Superior temporal gyrus (tissue), 1 donor: ENCODE results near the gene ABCC9.
"Not testable (repeated sequence)": the region's sequence is repeated elsewhere in the genome, so short reads cannot be mapped to it uniquely, and the experiment has no call there.

ENCODE experiments used
- DNase-seq: peaks from one replicate; pipeline ENCODE4 v3.0.0-alpha.2; 2016; ENCODE audit errors: extremely low spot score

The ABCC9 gene

DNA sequence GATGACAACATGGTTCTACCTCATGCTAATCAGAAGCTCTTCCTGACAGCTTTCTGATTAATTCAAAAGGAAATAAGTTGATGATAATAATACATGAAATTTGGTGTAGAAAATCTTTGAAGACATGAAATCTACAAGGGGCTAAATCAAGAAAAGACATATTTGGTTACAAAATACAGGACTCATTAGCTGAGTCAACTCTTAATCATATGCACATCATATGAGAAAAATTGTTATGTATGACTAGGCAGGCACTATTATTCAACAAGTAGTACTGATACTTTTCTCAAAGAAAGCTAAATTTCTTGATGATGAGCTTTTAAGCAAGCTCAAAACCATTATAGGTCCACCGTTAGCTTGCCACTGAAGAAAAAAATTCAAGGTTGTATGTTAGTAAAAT is 7.1 kb downstream of the ABCC9 start:
- no peak for DNase-seq

DNA sequence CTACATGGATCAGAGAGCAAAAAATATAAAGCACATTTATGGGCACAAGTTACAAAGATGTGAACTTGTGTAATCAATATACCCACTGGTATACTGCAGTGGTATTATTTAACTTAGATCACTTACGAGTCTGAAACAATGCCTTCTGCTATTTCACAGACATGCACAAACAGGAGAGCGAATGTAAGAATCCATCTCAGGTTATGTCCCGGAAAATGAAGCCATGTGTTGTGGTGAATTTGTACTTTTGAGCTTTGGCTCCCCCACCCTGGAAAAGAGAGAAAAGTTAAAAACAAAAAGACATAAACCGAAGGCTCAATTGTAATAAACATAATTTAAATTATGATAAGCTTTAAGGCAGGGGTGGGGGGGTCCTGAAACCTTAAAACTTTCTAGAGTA is 7.6 kb downstream of the ABCC9 start:
- DNase-seq, result no peak

DNA sequence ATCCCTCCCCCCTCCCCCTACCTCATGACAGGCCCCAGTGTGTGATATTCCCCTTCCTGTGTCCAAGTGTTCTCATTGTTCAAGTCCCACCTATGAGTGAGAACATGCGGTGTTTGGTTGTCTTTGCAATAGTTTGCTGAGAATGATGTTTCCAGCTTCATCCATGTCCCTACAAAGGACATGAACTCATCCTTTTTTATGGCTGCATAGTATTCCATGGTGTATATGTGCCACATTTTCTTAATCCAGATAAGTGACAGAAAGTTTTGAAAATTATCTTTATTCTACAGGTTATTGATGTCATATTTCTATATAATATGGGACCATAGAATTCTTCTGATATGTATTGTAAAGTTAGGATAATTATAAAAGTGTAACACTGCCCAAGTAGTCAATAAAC is 11.3 kb downstream of the ABCC9 start:
- DNase-seq, result not testable (repeated sequence)

DNA sequence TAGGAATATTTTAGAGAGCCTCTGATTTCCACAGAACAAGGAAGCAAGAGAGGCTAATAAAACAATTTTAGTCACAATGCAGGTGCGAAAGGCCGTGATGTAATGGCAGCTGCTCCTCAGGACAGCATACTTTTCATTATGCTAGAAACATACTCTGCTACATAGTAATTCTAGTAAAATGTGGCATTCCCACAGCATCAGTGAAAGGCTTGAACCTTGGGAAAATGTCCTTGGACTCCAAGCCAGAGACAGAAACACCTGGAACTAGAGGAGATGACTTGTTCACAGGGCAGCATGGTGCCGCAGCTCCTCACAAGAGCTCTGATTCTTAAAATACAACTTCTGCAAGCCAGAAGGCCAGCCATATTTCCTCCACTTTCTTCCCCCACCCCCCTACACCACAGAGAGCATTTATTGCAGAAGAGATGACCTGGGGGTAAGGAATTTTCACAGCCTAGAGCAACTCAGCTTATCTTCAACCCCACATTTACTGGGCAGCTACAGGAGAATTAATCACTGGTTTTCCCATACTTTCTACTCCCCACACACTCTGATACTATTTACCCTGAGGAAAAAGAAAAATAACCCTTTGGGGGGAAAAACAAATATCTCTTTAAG is 15.8 kb downstream of the ABCC9 start:
- DNase-seq, result no peak

DNA sequence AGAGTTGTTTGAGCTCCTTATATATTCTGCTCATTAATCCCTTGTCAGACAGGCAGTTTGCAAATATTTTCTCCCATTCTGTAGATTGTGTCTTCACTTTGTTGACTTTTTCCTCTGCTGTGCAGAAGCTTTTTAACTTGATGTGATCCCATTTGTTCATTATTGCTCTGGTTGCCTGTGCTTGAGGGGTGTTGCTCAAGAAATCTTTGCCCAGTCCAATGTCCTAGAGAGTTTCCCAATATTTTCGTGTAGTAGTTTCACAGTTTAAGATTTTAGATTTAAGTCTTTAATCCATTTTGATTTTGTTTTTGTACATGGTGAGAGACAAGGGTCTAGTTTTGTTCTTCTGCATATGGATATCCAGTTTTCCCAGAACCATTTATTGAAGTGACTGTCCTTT is 19.8 kb downstream of the ABCC9 start:
- DNase-seq, result no peak

DNA sequence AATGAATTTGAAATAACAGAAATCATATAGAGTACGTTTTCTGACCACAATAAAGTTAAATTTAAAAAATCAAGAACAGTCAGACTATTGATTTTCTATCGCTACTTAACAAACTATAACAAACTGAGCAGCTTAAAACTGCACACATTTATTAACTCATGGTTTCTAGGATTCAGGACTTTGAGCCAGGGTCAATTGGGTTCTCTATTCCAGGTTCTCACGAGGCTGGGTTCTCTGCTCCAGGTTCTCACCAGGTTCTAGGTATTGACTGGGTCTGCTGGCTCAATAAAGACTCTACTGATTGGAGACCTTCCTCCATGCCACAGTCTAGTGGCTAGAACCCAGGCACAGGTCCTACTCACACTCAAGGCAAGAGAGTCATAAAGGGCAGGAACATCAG is 22.8 kb downstream of the ABCC9 start:
- DNase-seq, result no peak

DNA sequence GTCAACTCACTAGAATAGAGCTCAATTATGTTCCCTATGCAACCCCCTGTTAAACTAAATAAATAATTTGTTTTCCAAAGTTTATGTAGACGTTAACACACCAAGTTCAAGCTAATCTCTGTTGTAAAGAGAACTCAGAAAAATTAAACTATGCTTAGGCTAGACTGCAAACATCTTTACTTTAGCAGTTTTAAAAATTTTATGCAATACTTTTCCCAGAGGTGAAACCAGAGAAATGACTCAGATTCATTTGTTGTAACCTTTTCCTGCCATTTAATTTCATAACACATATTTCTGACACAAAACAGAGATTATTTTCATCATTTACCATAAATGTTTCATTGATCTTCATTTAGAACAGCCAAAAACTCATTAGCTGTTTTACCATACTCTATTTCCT is 27.4 kb downstream of the ABCC9 start:
- no peak for DNase-seq

DNA sequence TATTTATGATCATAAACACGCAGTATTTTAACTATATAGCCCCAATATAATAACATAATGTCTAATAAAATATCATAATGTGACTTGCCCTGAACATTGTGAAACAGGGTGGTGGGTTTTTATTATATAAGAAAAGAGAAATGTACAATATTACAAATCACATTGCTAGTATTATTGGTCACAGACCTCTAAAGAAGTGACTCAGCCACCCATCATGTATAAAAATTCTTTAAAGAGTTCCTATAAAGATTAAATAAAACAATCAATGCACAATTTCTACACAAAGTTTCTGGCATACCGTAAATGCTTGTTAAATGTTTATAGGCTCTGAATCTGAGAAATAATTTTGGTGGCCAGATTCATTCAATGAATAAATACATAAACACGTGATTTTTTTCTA is 28.9 kb downstream of the ABCC9 start:
- DNase-seq, result no peak

DNA sequence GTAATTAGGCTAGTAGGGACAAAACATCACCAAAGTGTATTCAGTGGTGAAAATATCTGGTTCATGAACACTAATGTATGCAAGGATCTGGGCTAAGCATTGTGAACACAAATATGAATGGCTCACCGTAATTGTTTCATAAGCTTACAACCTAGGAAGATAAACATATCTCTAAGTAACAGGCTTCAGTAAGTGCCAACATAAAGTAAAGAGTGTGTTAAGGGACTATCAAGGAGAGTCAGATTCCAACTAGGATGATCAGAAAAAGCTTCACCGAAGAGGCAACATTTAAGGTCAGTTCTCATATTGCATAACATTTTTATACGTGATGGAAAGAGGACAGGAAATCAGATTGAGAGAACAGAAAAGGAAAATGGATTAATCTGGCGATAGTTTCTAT is 29.4 kb downstream of the ABCC9 start:
- DNase-seq, result no peak

DNA sequence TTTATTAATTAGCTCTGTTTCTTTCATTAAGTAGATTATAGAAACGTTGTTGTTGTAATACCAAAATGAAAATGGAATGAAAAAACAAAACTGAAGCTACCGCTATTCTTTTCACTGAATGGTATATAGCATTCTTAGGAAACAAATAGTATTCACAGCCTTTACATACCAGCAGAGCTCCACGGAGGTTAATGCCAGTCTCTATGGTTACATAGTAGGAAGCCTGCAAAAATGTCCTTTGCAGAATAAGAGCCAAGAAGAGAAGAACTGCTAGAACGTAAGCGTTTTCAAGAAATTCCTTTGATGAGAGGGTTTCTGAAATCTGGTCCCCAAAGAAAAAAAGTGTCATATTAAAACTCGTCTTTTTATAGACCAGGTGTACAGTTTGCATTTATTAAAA is 30.6 kb downstream of the ABCC9 start:
- DNase-seq, result no peak

DNA sequence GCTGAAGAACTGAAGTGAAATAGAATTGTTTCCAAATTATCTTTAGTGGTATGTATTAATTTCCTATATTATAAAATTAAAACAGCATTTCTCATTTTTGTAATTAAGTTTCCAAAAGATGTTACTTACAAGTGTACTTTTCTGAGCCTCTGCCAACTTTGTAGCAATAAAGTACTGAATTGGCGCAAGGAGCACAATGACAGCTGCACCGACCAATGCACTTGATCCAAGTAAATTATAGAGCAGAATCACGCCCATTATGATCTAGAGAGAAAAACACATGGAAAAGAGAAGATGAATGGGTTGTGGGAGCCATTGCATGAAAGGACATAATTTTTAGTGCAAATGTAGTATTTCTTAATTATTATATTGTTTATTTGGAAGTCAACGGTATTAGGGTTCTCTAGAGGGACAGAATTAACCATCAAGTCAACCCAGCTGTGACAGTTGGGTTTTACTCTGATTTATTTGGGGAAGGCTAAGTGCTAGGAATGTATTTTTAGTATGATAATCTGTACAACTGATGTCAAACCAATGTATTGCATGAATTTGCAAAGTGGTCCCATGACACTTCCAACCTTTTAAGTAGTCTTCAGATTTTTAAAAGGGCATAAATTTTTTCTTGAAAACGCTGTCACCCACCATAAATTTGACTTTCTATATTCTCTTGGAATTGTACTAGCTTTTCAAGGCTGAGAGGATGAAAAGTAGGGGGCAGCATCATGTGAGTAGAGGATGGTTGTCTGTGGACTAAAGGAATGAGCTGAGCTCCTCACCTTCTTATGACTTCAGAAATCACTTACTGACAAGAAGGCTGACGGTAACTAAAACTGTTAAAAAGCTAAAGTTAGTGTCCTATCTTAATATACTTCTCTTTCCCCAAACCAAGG is 33.0 kb downstream of the ABCC9 start:
- DNase-seq, result no peak

DNA sequence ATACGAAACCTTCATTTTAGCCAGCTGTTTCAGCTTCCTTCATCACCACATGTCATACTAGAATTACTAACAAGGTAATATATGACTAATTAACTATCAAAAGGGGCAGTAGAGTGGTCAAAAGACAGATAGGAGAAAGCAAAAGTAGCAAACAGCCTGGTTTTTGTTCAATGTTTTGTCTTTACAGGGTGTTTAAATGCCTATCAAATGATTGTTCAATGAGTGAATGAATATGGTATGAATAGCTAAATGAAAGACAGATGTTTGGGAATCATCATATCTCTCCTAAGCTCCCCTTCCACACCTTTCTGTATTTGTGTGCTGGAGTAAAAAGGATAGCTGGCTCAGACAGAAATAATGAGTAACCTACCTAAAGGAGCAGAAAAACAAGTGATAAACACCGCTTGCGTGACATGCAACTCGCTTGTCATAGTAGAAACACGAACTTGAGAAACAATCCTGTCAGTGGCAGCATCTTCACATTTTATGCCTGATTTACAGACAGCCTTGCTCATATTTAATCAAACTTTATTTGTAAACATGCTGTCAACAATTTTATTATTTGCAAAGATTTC is 34.2 kb downstream of the ABCC9 start:
- no peak for DNase-seq

DNA sequence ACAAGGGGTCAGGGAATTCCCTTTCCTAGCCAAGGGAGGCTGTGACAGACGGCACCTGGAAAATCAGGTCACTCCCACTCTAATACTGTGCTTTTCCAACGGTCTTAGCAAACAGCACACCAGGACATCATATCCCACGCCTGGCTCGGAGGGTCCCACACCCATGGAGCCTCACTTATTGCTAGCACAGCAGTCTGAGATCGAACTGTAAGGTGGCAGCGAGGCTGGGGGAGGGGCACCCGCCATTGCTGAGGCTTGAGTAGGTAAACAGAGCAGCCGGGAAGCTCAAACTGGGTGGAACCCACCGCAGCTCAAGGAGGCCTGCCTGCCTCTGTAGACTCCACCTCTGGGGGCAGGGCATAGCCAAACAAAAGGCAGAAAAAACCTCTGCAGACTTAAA is 41.7 kb downstream of the ABCC9 start:
- not testable (repeated sequence) for DNase-seq

DNA sequence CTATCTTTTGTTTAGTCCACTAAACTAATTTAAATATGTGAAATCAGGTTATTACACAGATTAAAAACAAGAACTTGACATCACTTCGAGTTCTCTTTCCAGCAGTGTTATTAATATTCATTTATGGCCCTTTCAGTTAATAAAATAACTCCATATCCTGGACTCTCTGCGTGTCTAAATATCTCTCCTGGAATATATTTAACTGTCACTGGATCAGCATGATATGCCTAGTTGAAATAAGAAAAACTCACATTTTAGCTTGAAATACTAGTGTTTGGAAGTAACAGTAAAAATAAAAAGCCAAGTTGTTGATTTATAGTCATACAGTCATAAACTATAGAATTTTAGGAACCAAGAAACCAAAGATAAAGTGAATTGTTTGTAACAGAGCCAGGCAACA is 45.6 kb downstream of the ABCC9 start:
- no peak for DNase-seq

DNA sequence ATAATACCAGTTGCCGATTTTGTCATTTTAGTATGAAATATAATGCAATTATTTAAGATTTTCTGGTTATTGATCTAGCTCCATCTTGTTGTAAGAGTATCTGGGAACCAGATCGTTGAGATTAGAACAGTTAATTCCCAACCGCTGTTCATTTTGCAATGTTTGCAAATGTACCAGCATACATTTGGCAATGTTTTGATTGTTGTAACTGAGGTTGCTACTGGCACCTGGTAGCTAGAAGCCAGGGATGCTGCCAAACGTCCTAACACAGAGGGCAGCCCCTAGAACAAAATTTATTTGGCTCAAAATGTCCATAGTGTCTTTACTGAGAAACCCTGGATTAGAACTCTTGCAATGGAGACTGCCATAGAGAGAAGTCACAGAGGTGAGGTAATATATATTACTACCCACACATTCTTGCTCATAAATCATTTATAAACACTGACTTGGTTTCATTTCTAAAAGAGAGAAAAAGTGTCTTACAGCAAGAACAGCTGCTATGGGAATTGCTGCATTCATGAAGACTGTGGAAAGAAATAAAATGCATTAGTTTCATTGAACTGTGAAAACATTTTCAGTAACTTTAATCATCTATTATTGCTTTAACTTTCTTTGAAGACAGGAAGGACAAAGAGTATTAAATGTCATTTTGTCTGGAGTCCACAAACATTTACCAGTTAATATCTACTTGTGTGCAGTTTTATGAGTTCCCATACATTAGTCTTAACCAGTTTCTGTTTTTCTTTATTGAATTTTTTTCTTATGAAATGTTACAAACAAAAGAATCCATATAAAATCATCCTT is 46.2 kb downstream of the ABCC9 start:
- no peak for DNase-seq

DNA sequence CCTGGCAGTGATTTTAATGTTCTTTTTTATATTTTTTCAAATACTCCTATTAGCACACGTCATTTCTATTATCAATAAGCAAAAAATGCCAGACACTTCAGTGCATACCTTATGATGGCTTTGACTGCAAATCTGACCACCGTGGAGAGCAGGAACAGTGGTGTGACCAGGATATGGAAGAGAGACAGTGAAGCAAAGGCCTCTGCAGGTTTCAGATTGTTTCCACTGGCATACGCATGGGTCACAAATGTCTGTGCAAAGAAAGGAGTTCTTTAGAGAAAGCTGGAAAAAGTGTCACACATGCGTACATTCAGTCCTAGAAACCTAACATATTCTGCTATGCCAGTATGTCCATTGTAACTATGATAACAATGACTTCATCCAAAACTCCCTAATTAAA is 47.3 kb downstream of the ABCC9 start:
- DNase-seq, result no peak

DNA sequence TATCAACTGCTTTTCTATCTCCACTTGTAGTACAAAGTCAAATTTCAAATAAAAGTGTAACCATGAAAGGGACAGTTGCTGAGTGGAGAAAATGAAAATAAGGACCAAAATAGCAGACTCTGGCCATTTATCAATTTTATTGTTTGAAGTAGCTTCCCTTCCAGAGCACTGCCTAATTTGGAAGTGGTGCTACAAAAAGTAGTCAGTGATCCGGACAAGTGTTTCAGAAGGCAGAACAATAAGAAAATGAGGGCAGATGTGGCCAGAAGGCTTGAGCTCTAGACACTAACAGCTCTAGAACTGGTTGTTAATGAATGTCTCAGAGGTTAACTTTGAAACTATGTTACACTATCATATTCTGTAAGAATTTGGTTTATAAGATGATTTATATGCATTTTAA is 48.9 kb downstream of the ABCC9 start:
- DNase-seq, result no peak

DNA sequence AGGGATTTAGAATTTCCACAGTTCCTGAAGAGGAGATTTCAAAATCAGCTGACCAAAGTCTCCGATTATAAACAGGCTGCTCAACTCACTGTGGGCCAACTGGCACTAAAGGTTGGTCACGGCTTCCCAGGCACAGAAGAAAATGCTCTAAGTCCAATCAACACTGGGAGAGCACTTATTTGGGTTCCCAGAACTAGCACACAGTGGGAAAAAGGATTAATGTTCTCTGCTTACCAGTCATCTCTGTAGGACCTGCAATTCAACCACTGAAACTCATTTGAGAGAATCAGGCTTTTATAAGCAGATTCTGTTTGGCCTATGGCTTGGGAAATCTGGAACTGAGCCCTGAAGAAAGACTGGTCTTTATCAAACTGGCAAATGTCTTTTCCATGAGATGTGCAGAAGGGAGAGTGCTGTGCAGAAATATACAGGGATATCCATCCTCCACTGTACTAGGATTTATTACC is 49.4 kb downstream of the ABCC9 start:
- DNase-seq, result no peak

DNA sequence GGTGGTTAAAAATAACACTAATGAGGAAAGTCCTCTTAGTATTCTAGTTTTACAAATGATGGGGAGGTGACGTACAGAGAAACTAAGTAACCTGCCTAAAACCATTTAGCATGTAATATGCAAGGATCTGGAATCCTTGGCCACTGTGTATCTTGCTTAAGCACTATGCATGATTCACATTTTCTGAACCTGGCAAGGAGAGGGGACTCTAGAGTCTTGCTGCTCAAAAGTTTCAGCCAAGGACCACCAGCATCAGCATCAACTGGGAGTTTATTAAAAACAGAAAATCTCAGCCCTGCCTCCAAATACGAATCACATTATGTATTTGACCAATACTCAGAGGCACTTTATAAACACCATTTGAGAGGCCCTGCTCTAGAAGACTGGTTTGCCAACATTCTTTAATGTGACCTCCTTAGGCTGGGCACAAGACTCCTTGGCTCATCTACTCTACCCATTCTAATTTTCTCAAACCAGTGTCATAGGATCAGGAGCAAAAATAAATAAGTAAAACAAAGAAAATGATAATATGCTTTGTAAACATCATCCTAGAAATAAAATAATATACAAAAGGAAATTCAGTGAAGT is 52.9 kb downstream of the ABCC9 start:
- DNase-seq, result no peak

DNA sequence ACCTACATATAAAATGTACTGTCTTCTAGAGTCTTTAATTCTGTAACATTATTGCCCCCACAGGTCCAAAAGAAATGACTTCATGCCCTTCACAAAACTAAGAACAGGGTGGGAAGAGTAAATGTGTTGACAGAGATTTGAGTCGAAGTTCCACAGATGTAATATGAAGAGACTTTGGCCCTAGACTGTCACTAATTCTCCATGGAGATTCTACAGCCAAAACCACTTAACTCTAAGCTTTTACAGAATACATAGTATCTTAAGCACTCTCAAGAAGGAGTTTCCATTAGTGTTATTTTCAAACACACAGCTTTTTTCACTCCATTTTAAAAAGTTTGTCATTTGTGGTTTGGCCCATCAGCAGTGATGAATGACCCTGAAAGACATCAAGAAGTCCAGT is 56.3 kb downstream of the ABCC9 start:
- no peak for DNase-seq

DNA sequence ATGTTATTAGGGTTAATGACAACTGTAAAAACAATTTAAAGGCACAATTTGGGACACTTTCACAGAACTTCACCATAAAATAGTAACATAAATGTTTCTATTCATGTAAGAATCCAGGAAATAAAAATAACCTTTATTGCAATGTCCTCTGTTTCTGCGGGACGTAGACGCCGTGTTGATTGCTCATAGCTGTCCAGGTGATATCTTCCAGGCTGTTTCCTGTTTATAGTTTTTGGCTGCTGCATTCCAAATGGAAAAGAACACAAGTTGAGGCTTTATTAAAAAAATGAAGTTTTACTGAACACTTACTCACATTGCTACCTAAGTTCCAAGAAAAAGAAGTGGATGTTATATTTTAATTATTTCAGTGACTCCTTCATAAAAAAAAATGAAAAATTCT is 58.6 kb downstream of the ABCC9 start:
- DNase-seq, result no peak

DNA sequence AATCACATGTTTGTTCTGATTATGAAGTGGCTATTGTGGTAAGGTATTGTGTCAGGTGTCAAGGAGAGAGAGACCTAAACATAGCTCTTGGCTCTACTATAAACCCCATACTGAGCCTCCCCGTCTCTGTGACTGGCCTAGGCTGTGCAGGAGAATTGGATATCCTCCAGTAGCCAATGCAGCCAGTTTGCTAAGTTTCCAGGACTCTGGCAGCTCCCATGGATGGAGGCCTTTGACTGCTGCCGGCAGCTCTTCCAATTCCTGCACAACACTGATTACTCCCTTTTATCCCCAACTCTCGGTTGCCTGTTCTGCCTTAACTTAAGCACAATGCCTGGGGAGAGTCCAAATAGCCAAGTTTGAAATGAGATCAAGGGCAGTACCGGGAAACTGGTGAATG is 59.3 kb downstream of the ABCC9 start:
- peak; percentile 33 for DNase-seq
